ENCODE measurements around the gene CCN2.

GRCh38 chr6:131992557-131992956 is 41.4 kb upstream of the CCN2 start:
- TF ChIP-seq CTCF (IDR thresholded peaks at IDR 0.05; ENCODE audit: low read depth, low read length) (no peak), EZH2phosphoT487 (IDR thresholded peaks at IDR 0.05; ENCODE audit: low read depth) (no peak)
